ENCODE results near the gene CCIN. TPM values are rescaled to one million over a fixed set of nuclear protein-coding genes. Genes with fewer than 3 reads are reported as not detected.

The CCIN gene
- total RNA-seq, 1 donor from 2014 or later = not detected

- DNase-seq (ENCODE audit: extremely low spot score, unreplicated experiment) = no peak
- Mint-ChIP-seq H3K36me3 (ENCODE audit: unreplicated experiment) (peaks cover 18% of the 10 kb centered on the region), H3K4me1 (ENCODE audit: unreplicated experiment) (peaks cover 54% of the 10 kb centered on the region), H3K9me3 (ENCODE audit: unreplicated experiment) (peaks cover 12% of the 10 kb centered on the region), H3K4me3 (ENCODE audit: unreplicated experiment) (no peak overlapping the region), H3K27ac (ENCODE audit: unreplicated experiment) (no peak overlapping the region), H3K27me3 (ENCODE audit: unreplicated experiment) (no peaks in the 10 kb centered on the region)
- no peak for TF ChIP-seq CTCF (IDR thresholded peaks at IDR 0.05)
Observed at GRCh38 chr9:36146651-36147050, 22.5 kb upstream of the CCIN start.

- Mint-ChIP-seq H3K9me3 (ENCODE audit: unreplicated experiment) (peaks cover 12% of the 10 kb centered on the region), H3K4me3 (ENCODE audit: unreplicated experiment) (no peak overlapping the region), H3K27me3 (ENCODE audit: unreplicated experiment) (no peaks in the 10 kb centered on the region), H3K4me1 (ENCODE audit: unreplicated experiment) (peaks cover 52% of the 10 kb centered on the region), H3K36me3 (ENCODE audit: unreplicated experiment) (peaks cover 18% of the 10 kb centered on the region), H3K27ac (ENCODE audit: unreplicated experiment) (no peak overlapping the region)
- TF ChIP-seq CTCF (IDR thresholded peaks at IDR 0.05) = no peak
- DNase-seq (ENCODE audit: extremely low spot score, unreplicated experiment) = no peak
Observed at GRCh38 chr9:36147441-36148175, 21.6 kb upstream of the CCIN start.

- Mint-ChIP-seq H3K36me3 (ENCODE audit: unreplicated experiment) (peaks cover 18% of the 10 kb centered on the region), H3K27me3 (ENCODE audit: unreplicated experiment) (no peaks in the 10 kb centered on the region), H3K27ac (ENCODE audit: unreplicated experiment) (peak overlapping the region; percentile 78), H3K4me1 (ENCODE audit: unreplicated experiment) (peaks cover 46% of the 10 kb centered on the region), H3K4me3 (ENCODE audit: unreplicated experiment) (peak overlapping the region; percentile 10), H3K9me3 (ENCODE audit: unreplicated experiment) (peaks cover 12% of the 10 kb centered on the region)
- peak; percentile 96 for DNase-seq (ENCODE audit: extremely low spot score, unreplicated experiment)
- TF ChIP-seq CTCF (IDR thresholded peaks at IDR 0.05) = no peak
Observed at GRCh38 chr9:36148311-36149051, 20.7 kb upstream of the CCIN start.

GRCh38 chr9:36149197-36149596 is 20.0 kb upstream of the CCIN start:
- H3K36me3 Mint-ChIP-seq (ENCODE audit: unreplicated experiment) = peaks cover 15% of the 10 kb centered on the region
- no peak for TF ChIP-seq CTCF (IDR thresholded peaks at IDR 0.05)
- no peak for DNase-seq (ENCODE audit: extremely low spot score, unreplicated experiment)
- peaks cover 12% of the 10 kb centered on the region for H3K9me3 Mint-ChIP-seq (ENCODE audit: unreplicated experiment)
- H3K4me3 Mint-ChIP-seq (ENCODE audit: unreplicated experiment) = no peak overlapping the region
- H3K27ac Mint-ChIP-seq (ENCODE audit: unreplicated experiment) = peak overlapping the region; percentile 78
- H3K27me3 Mint-ChIP-seq (ENCODE audit: unreplicated experiment) = no peaks in the 10 kb centered on the region
- peaks cover 45% of the 10 kb centered on the region for H3K4me1 Mint-ChIP-seq (ENCODE audit: unreplicated experiment)
